Transverse colon (tissue), 4 donors: ENCODE measurements around the gene TSPAN10. TPM values are rescaled to one million over a fixed set of nuclear protein-coding genes. Genes with fewer than 3 reads are reported as not detected.

Experiments
- DNase-seq: peaks from one replicate; pipeline ENCODE4 v3.0.0-alpha.2; 2019
- H3K27ac ChIP-seq, 4 donors: fragments of 200-600 bp; sonication (generic); 2 replicates each; pipeline ENCODE4 v1.5.1; 2016 to 2018; ENCODE audit warnings: inconsistent platforms in 4 of 4
- H3K27me3 ChIP-seq: fragments of 200-600 bp; sonication (generic); 2 replicates; pipeline ENCODE4 v1.5.1; 2017; ENCODE audit warnings: inconsistent platforms
- H3K36me3 ChIP-seq, 4 donors: fragments of 200-600 bp; sonication (generic); 2 replicates each; pipeline ENCODE4 v1.5.1; 2017 to 2019; ENCODE audit warnings: inconsistent platforms in 4 of 4
- H3K4me1 ChIP-seq, 4 donors: fragments of 200-600 bp; sonication (generic); 2 replicates each; pipeline ENCODE4 v1.5.1; 2017 to 2020; ENCODE audit warnings: inconsistent platforms in 4 of 4
- H3K4me3 ChIP-seq, 4 donors: fragments of 200-600 bp; sonication (generic); 1 replicate in 1 of 4; 2 replicates in 3 of 4; pipeline versions ENCODE4 v1.5.1 to v1.6.1; 2017 to 2019; ENCODE audit warnings: inconsistent platforms in 4 of 4
- H3K9me3 ChIP-seq, 2 donors: fragments of 200-600 bp; sonication (generic); 2 replicates each; pipeline ENCODE4 v1.5.1; 2017 to 2019; ENCODE audit warnings: inconsistent platforms in 2 of 2
- EP300 ChIP-seq: sonication (generic); formaldehyde crosslinking; IDR thresholded peaks from one replicate; pipeline ENCODE4 v1.6.1; 2017; ENCODE audit warnings: antibody characterized with exemption, low read depth
- POLR2A ChIP-seq: fragments of 450-650 bp; IDR thresholded peaks from one replicate; pipeline ENCODE4 v1.6.1; 2016; ENCODE audit warnings: antibody characterized with exemption, mild to moderate bottlenecking, moderate library complexity
- POLR2AphosphoS5 ChIP-seq, 3 donors: sonication (generic); formaldehyde crosslinking; IDR thresholded peaks; one replicate each; pipeline ENCODE4 v1.6.1; 2016; ENCODE audit warnings: antibody characterized with exemption in 3 of 3
- WGBS, 2 donors: methylation state at CpG; one replicate each; pipeline ENCODE4 v1.1.5; 2018; ENCODE audit warnings: low coverage in 1 of 2; 5-methylcytosine and 5-hydroxymethylcytosine counted together
- in situ Hi-C, 4 donors: fragments of 200-750 bp; cut with MboI; loops; one replicate each; pipeline versions ENCODE4 v1.15.0 to v1.15.1; 2017; ENCODE audit warnings: low sequenced_read_pairs in 3 of 4, low pct_ligation_motif_present in 1 of 4, low pct_unique_long_range_greater_than_20kb in 1 of 4
- intact Hi-C: fragments of 100-400 bp; cut with DNase I; formaldehyde crosslinking; loops from one replicate; pipeline ENCODE4 v1.15.1; 2023; ENCODE audit warnings: low total_unique reads
- total RNA-seq, 4 donors: library from RNA; depleted of rRNA; stranded (reverse); fragments of >200 nt; gene quantifications; one replicate each; pipeline ENCODE4 v1.1.0, GENCODE V29; 2016
- TF ChIP-seq, protein P1 (sequence below), 5 experiments: fragments of 200-600 bp in 3 of 5; fragments of 450-650 bp in 2 of 5; sonication (generic) in 3 of 5; IDR thresholded peaks; 1 replicate in 2 of 5; 2 replicates in 3 of 5; pipeline ENCODE4 v1.5.1; 2016 to 2017; ENCODE audit warnings: antibody characterized with exemption in 5 of 5, inconsistent platforms in 3 of 5, mild to moderate bottlenecking in 2 of 5, moderate library complexity in 1 of 5

Gene TSPAN10
- total RNA-seq, 4 donors from 2014 or later = 0.48 to 0.55 TPM; not detected in 2

- H3K36me3 ChIP-seq = peaks cover 0 to 51% (median 24%) of the 10 kb centered on the region in 4 donors
- H3K4me1 ChIP-seq = peaks cover 0 to 5% (median 2%) of the 10 kb centered on the region in 4 donors
- WGBS, 2 donors = 89 to 94% methylated on average over 7 to 19 of the region's 19 CpGs
- no peaks in the 10 kb centered on the region for H3K9me3 ChIP-seq
- H3K4me3 ChIP-seq = no peak overlapping the region
- H3K27ac ChIP-seq = no peak overlapping the region
- in situ Hi-C loops (loop anchor here in 1 of 4 donors (25.0 kb wide), 1 partner anchor 347 kb away; no protein-coding TSS in a partner anchor), intact Hi-C loops (no loop called here)
- DNase-seq = no peak
- no peaks in the 10 kb centered on the region for H3K27me3 ChIP-seq
- TF ChIP-seq POLR2AphosphoS5 (IDR thresholded peaks at IDR 0.05) = no peak
- TF ChIP-seq, protein P1, sequence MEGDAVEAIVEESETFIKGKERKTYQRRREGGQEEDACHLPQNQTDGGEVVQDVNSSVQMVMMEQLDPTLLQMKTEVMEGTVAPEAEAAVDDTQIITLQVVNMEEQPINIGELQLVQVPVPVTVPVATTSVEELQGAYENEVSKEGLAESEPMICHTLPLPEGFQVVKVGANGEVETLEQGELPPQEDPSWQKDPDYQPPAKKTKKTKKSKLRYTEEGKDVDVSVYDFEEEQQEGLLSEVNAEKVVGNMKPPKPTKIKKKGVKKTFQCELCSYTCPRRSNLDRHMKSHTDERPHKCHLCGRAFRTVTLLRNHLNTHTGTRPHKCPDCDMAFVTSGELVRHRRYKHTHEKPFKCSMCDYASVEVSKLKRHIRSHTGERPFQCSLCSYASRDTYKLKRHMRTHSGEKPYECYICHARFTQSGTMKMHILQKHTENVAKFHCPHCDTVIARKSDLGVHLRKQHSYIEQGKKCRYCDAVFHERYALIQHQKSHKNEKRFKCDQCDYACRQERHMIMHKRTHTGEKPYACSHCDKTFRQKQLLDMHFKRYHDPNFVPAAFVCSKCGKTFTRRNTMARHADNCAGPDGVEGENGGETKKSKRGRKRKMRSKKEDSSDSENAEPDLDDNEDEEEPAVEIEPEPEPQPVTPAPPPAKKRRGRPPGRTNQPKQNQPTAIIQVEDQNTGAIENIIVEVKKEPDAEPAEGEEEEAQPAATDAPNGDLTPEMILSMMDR (IDR thresholded peaks at IDR 0.05) = no peak
- TF ChIP-seq EP300 = no peak
- TF ChIP-seq POLR2A = no peak
These were observed 27.3 kb upstream of the TSPAN10 start for GRCh38 chr17:81609541-81610311.

- WGBS, 2 donors = 76 to 82% methylated on average over 5 to 16 of the region's 16 CpGs
- intact Hi-C loops (no loop called here), in situ Hi-C loops (loop anchor here in 1 of 4 donors (25.0 kb wide), 1 partner anchor 350 kb away; no protein-coding TSS in a partner anchor)
- DNase-seq = no peak
- H3K4me3 ChIP-seq = no peak overlapping the region
- H3K4me1 ChIP-seq = peaks cover 0 to 10% (median 2%) of the 10 kb centered on the region in 4 donors
- no peaks in the 10 kb centered on the region for H3K27me3 ChIP-seq
- TF ChIP-seq POLR2AphosphoS5 (IDR thresholded peaks at IDR 0.05) = no peak
- TF ChIP-seq POLR2A = no peak
- TF ChIP-seq EP300 = no peak
- TF ChIP-seq, protein P1 (IDR thresholded peaks at IDR 0.05) = no peak
- H3K27ac ChIP-seq = no peak overlapping the region
- H3K9me3 ChIP-seq = no peaks in the 10 kb centered on the region
- peaks cover 0 to 46% (median 22%) of the 10 kb centered on the region in 4 donors for H3K36me3 ChIP-seq
These were observed 24.6 kb upstream of the TSPAN10 start for GRCh38 chr17:81612172-81612970.

- in situ Hi-C loops (loop anchor here in 1 of 4 donors (25.0 kb wide), 1 partner anchor 353 kb away; no protein-coding TSS in a partner anchor), intact Hi-C loops (no loop called here)
- 91 to 94% methylated on average over 3 to 4 of the region's 4 CpGs for WGBS, 2 donors
- Histone ChIP-seq H3K4me1 (peaks cover 0 to 10% (median 2%) of the 10 kb centered on the region in 4 donors), H3K4me3 (no peak overlapping the region), H3K9me3 (no peaks in the 10 kb centered on the region), H3K27me3 (no peaks in the 10 kb centered on the region), H3K27ac (no peak overlapping the region), H3K36me3 (peaks cover 0 to 34% (median 13%) of the 10 kb centered on the region in 4 donors)
- no peak for DNase-seq
- TF ChIP-seq, protein P1 (IDR thresholded peaks at IDR 0.05) = no peak
- TF ChIP-seq POLR2A (no peak), POLR2AphosphoS5 (IDR thresholded peaks at IDR 0.05) (no peak), EP300 (no peak)
These were observed 21.5 kb upstream of the TSPAN10 start for GRCh38 chr17:81615401-81615930.
